ENCODE data around the gene SETDB2. TPM values are rescaled to one million over a fixed set of nuclear protein-coding genes. Genes with fewer than 3 reads are reported as not detected.

SETDB2 gene
- total and polyA plus RNA-seq, 2 donors (not counting 3 experiments of a cell fraction or from before 2014, with no cell fraction given) = 1.5 to 5.6 TPM

- no peak for TF ChIP-seq EZH2 (IDR thresholded peaks at IDR 0.05; ENCODE audit: borderline replicate concordance, low read depth, low read length, severe bottlenecking)
- no peak for TF ChIP-seq GATA2 (IDR thresholded peaks at IDR 0.05; ENCODE audit: insufficient read depth, insufficient read length, low read depth, low read length)
- TF ChIP-seq POLR2AphosphoS5 (IDR thresholded peaks at IDR 0.05; ENCODE audit: insufficient read depth, low read depth, low read length) = no peak
- TF ChIP-seq MAX (IDR thresholded peaks at IDR 0.05; ENCODE audit: insufficient read depth, insufficient read length) = no peak
- no peak for TF ChIP-seq FOS (IDR thresholded peaks at IDR 0.05; ENCODE audit: borderline replicate concordance, insufficient read depth, low read length)
- TF ChIP-seq MYC (IDR thresholded peaks at IDR 0.05; ENCODE audit: low read depth, low read length) = no peak
- TF ChIP-seq POLR2A (IDR thresholded peaks at IDR 0.05; ENCODE audit: low read depth, low read length) = no peak
- no peak for TF ChIP-seq CTCF (IDR thresholded peaks at IDR 0.05; ENCODE audit: extremely low read depth in 1 of 2, insufficient read depth in 1 of 2, low read depth in 1 of 2, low read length in 2 of 2)
- Histone ChIP-seq H4K20me1 (replicated peaks; ENCODE audit: control insufficient read depth, extremely low read depth, insufficient read depth, low read length) (no peaks in the 10 kb centered on the region), H3K4me2 (ENCODE audit: insufficient read depth, low read length) (no peak overlapping the region), H3K4me3 (replicated peaks in 1 of 3; ENCODE audit: insufficient read depth in 1 of 3, low read depth in 1 of 3, low read length in 3 of 3) (no peak overlapping the region), H3K9ac (replicated peaks; ENCODE audit: extremely low read depth, insufficient read depth, low read length) (no peak overlapping the region), H3K9me1 (replicated peaks; ENCODE audit: control insufficient read depth, extremely low read depth, insufficient read depth, low read length) (no peaks in the 10 kb centered on the region), H3K36me3 (ENCODE audit: control insufficient read depth in 2 of 2, extremely low read depth in 1 of 2, insufficient read depth in 2 of 2, low read length in 2 of 2) (peaks cover 0 to 2% of the 10 kb centered on the region in 2 experiments), H3K27me3 (ENCODE audit: control insufficient read depth in 2 of 2, insufficient read depth in 2 of 2, low read length in 2 of 2) (peaks cover 0 to under 1% of the 10 kb centered on the region in 2 experiments), H3K79me2 (ENCODE audit: control insufficient read depth, insufficient read depth, low read length) (no peaks in the 10 kb centered on the region), H3K4me1 (ENCODE audit: control insufficient read depth, extremely low read depth, insufficient read depth, low read length) (no peaks in the 10 kb centered on the region), H3K9me3 (replicated peaks; ENCODE audit: control insufficient read depth, insufficient read depth, low read length) (no peaks in the 10 kb centered on the region), H3K27ac (ENCODE audit: insufficient read depth, low read depth, low read length) (no peak overlapping the region), H2AFZ (ENCODE audit: low read depth, low read length) (no peak overlapping the region)
- FAIRE-seq (no peak), DNase-seq (ENCODE audit: low read depth, low spot score) (no peak)
- dilution Hi-C loops (cut with MboI; ENCODE audit: extremely low pct_ligation_motif_present, low sequenced_read_pairs) (no loop called here), intact Hi-C loops (cut with micrococcal nuclease) (no loop called here)
- ChIA-PET CTCF (no interaction called here), POLR2A (no interaction called here)
- BruUV-seq (replicated peaks) = no TSS peak
Measured at GRCh38 chr13:49464085-49464484, 20.0 kb downstream of the SETDB2 start.
